Sigmoid colon (tissue), 4 donors: ENCODE measurements around the gene KIAA2012.

ENCODE experiments used
- CTCF ChIP-seq, 4 experiments: fragments of 450-650 bp in 3 of 4; fragments of 200-600 bp in 1 of 4; IDR thresholded peaks; one replicate each; pipeline ENCODE4 v1.5.1; 2016 to 2019; ENCODE audit warnings: antibody characterized with exemption in 4 of 4, mild to moderate bottlenecking in 3 of 4, moderate library complexity in 2 of 4
- EP300 ChIP-seq, 4 donors: sonication (generic); formaldehyde crosslinking; IDR thresholded peaks; one replicate each; pipeline ENCODE4 v1.6.1; 2017; ENCODE audit warnings: antibody characterized with exemption in 4 of 4
- POLR2AphosphoS5 ChIP-seq, 4 donors: sonication (generic); formaldehyde crosslinking; IDR thresholded peaks; one replicate each; pipeline ENCODE4 v1.6.1; 2017; ENCODE audit warnings: antibody characterized with exemption in 4 of 4

- no peak for TF ChIP-seq EP300 (IDR thresholded peaks at IDR 0.05)
- TF ChIP-seq CTCF (IDR thresholded peaks at IDR 0.05), result no peak
- TF ChIP-seq POLR2AphosphoS5 (IDR thresholded peaks at IDR 0.05), result no peak
These were observed 48.2 kb upstream of the KIAA2012 start for GRCh38 chr2:202024871-202025270.
